DND-41 (cell line): ENCODE measurements around the gene C2CD2L.

Source experiments
- EZH2 ChIP-seq: IDR thresholded peaks from 3 replicates; pipeline ENCODE4 v1.6.1; 2012; ENCODE audit warnings: borderline replicate concordance, low read depth, mild to moderate bottlenecking, moderate library complexity, low read length, inconsistent platforms; ENCODE audit not compliant: severe bottlenecking
- TF ChIP-seq, protein P1 (sequence below): IDR thresholded peaks from 2 replicates; pipeline ENCODE4 v1.5.1; 2012; ENCODE audit warnings: borderline replicate concordance, low read length, moderate library complexity, mild to moderate bottlenecking; ENCODE audit not compliant: poor library complexity, severe bottlenecking; ENCODE audit errors: extremely low read depth

- TF ChIP-seq, protein P1, sequence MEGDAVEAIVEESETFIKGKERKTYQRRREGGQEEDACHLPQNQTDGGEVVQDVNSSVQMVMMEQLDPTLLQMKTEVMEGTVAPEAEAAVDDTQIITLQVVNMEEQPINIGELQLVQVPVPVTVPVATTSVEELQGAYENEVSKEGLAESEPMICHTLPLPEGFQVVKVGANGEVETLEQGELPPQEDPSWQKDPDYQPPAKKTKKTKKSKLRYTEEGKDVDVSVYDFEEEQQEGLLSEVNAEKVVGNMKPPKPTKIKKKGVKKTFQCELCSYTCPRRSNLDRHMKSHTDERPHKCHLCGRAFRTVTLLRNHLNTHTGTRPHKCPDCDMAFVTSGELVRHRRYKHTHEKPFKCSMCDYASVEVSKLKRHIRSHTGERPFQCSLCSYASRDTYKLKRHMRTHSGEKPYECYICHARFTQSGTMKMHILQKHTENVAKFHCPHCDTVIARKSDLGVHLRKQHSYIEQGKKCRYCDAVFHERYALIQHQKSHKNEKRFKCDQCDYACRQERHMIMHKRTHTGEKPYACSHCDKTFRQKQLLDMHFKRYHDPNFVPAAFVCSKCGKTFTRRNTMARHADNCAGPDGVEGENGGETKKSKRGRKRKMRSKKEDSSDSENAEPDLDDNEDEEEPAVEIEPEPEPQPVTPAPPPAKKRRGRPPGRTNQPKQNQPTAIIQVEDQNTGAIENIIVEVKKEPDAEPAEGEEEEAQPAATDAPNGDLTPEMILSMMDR = no peak
- TF ChIP-seq EZH2 = no peak
Measured at GRCh38 chr11:119078675-119079420, 28.3 kb upstream of the C2CD2L start.
